Dermis blood vessel endothelial cell (primary cell): ENCODE data around the gene PAPOLG. TPM values are rescaled to one million over a fixed set of nuclear protein-coding genes. Genes with fewer than 3 reads are reported as not detected.

ENCODE experiments used
- DNase-seq: peaks from one replicate; pipeline ENCODE4 v3.0.0; 2010
- total RNA-seq: library from RNA; depleted of rRNA; stranded (reverse); fragments of >200 nt; gene quantifications from 2 replicates; pipeline ENCODE4 v1.2.3, GENCODE V29; 2014

The PAPOLG gene
- total RNA-seq: 15.1 and 19.1 TPM in 2 replicates

DNA sequence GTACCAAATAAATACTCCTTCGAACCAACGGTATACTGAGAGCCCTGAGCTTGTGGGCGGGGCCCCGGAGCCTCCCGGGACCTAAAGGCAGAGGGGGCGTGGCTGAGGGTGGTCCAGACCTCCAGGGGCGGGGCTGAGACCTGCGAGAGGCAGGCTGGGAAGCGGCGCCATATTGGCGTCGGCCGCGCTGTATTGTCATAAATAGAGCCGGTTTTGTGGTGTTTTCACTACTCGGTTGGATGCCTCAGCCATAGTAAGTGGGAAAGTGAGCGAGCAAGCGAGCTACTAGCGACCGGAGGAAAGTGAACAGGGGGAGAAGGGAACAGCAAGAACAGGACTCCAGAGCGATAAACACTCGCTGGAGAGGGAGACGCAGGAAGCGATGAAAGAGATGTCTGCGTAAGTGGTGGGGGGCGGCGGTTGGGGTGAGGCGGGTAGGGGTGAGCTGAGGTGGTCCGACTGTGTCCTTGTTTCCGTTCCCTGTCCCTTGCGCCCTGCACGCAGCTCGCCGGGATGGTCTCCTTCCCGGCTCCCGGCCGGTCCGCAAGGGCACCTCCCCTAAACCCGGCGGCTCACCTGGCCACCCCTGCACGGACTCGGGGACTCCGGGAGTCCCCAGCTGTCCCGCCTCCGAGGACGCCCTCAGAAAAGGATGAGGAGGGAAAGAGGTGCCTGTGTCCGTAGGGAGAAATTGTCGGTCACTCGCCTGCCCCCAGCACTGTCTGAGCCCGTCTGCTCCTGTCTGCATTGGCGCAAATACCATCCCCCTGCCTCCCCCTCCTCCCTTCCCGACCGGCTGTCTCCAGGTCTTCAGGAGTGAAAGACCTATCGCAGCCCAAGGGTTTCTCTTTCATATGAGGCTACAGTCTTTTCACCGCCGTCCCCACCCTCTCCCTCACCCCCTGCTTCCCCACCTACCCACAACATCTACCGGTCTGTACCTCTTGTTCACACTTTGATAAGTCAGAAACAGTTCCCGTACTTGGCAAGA, at the start of gene PAPOLG:
PAPOLG (plus strand) TSS at position 172 of the 991 bp plus-strand sequence; CDS start at position 383, 211 bp downstream.
- peak; percentile 94 for DNase-seq

DNA sequence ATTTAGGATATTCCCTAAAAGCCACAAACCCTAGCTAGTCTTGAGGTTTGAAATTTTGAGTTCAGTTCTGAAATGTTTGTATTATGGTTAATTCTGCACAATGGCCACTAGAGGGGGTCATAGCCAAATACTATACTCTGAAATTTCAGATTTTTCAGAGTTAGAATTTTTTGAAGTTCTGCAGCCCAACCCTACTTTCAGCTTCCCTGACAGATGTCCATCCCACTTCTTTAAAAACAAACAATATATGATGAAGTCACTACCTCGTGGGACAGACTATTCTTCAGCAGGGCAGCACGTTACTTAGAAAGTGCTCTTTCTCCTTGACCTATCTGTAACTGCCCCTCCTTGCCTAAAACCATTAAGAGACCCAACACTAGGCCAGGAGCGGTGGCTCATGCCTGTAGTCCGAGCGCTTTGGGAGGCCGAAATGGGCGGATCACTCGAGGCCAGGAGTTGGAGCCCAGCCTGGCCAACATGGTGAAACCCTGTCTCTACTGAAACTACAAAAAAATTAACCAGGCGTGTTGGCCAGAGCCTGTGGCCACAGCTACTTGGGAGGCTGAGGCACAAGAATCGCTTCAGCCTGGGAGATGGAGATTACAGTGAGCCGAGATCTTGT, 48.2 kb upstream of the PAPOLG start:
- DNase-seq: peak; percentile 57

DNA sequence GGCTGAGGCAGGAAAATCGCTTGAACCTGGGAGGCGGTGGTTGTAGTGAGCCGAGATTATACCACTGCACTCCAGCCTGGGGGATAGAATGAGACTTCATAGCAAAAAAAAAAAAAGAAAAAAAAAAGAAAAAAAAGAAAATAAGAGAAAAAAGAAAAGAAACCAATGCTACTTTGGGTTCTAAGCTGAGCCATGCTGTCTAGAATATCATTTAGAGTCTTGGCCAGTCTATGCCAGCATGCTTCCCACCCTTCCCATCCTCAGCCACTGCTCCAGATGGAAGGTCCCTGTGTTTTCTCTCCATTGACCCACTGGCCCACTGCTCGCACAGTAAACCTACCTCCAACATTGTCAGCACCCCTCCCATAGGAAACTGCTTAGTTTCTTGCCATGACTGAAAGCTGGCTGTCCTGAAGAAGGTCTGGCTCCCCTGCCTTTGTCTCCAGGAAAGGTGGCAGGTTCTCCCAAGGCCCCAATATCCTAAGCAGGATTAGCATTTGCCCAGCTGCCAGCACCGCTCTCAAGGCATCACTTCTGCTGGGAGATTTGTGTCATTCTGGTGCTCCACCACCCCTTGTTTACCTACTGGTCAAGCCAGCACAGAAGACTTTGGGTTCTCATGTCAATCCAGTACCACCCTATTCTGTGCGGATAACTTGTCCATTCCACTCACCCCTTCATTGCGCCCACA, 47.3 kb upstream of the PAPOLG start:
- DNase-seq: no peak

DNA sequence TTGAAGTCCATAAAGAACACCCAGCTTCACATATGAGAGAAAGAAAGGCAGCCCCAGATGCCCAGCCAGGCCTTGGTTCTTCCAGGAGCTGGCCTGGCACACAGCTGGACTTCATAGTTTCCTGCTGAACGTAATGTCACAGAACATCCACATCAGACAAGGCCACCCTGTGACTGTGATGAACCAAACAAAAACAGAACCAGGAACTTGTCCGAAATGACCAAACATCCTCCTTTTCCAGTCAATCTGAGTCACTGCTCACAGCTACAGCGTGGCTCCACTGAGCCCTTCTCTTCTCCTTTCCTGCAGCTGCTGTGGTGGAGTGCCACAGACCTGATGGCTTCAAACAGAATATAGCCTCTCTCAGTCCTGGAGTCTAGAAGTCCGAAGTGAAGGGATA, 45.4 kb upstream of the PAPOLG start:
- DNase-seq: peak; percentile 61

DNA sequence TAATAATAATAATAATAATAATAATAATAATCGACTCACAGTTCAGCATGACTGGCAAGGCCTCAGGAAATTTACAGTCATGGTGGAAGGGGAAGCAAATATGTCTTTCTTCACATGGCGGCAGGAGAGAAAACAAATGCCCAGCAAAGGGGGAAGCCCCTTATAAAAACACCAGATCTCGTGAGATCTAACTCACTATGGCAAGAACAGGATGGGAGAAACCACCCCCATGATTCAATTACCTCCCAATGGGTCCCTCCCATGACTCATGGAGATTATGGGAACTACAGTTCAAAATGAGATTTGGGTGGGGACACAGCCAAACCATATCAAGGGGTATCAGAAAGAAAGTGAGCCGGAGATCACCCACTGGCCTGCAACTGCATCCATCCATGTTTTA, 40.5 kb upstream of the PAPOLG start:
- DNase-seq: no peak

DNA sequence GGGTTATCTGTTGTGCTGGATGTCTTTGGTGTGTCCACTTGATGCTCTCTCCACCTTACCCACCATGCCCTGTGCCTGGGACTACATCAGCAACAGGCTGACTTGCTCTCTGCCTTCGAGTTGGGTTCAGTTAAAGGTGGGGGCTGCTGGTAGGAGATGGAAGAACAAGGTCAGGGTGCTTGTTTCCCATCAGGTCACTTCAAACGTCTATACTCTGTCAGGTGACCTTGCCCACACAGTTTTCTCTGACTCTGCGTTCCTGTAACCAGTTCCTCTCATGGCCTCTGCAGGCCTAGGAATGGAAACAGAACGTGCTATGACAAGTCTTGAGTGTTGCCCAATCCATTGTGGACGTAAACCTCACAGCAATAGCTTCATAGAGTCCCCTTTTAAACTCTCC, 38.4 kb upstream of the PAPOLG start:
- no peak for DNase-seq

DNA sequence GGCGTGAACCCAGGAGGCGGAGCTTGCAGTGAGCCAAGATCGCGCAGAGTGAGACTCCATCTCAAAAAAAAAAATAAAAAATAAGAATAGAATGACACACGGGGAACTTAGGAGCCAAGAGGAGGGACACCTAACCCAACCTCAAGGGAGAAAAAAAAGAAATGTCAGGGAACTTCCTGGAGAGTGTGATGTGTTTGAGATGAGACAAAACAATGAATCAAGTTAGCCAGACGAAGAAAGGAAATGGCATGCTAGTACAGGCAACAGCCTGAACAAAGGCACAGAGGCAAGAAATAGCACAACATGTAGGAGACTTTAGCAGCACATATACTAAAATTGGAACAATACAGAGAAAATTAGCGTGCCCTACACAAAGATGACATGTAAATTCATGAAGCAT, 36.7 kb upstream of the PAPOLG start:
- DNase-seq: no peak

DNA sequence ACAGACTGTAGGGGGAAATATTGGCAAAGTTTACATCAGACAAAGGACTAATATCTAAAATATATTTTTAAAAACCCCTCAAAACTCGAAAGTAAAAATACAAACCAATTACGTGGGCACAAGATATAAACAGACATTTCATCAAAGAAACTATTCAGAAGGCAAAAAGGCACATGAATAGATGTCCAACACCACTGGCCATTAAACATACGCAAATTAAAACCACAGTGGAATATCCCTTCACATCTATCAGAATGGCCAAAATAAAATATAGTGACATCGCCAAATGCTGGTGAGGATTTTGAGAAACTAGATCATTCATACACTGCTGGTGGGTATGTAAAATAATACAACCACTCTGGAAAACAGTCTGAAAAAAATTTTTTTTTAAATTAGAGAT, 30.6 kb upstream of the PAPOLG start:
- no peak for DNase-seq

DNA sequence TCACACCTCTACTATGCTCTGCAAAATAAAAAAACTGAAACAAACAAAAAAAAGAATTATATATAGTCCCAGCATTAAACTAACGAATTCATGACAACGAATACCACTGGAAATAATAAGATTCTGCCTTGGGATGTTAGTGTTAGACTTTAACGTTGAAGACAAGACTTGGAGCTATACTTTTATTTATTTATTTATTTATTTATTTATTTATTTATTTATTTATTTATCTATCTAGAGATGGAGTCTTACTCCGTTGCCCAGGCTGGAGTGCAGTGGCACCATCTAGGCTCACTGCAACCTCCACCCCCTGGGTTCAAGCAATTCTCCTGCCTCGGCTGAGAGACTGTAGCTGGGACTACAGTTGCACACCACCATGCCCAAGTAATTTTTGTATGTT, 27.2 kb upstream of the PAPOLG start:
- DNase-seq: no peak

DNA sequence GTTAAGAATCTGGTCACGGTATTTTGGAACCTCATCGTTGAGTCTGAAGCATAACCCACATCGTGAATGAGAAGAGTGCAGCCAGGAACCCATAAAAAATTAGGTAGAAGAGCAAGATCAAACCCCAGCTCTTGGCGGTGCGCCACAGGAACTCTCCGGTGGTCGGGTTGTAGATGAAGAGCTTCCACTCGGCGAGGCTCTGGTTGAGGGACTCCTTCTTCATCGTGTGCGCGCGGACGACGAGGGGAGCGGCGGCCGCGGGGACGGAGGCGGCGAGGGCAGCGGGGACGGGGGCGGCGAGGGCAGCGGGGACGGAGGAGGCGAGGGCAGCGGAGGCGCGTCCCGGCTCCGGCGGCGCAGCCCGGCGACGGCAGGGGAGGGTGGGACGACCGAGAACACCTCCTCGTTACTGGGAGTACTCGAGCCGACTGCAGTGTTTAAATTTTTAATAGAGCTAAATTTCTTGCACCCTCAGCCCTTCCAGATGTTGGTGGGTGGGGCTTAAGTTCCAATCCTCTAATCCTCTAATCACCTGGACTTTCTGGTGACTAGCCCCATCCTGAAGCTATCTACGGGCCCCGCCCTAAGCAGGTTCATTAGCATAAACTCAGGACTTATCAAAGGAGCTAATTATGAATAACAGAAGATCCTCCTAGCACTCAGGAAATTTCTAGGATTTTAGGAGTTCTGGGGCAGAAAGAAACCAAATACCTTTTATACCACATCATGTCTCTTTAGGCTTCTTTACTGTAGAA, 20.4 kb upstream of the PAPOLG start:
- no peak for DNase-seq

DNA sequence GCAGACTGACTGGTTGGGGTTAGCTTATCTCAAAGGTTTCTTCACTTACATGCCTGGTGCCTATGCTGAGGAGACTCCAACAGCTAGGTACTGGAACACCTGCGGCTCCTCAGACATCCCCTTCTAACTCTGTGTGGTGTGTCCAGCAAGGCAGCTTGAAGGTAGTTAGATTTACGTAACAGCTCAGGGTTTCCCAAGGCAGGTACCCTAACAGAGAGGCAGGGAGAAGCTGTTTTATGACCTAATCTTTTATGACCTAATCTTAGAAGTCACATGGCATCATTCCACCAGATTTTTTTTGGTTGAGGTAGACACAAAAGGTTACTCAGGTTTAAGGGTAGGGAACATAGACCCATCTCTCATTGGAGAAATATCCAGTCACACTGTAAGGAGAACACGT, 17.4 kb upstream of the PAPOLG start:
- no peak for DNase-seq

DNA sequence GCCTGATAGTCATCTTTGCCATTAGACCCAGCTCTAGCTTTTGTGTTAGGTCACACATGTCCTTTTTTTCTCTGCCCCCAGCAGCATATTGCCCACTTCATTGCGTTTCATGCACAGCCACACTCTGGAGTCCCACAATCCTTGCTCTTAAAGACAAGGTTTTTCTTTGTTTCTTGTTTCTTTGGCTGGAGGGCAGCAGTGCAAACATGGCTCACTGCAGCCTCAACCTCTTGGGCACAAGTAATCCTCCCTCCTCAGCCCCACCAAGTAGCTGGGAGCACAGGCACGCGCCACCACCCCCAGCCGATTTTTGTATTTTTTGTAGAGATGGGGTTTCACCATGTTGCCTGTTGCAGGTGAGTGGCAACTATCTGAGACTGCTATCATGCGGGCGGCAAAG, 16.9 kb upstream of the PAPOLG start:
- no peak for DNase-seq

DNA sequence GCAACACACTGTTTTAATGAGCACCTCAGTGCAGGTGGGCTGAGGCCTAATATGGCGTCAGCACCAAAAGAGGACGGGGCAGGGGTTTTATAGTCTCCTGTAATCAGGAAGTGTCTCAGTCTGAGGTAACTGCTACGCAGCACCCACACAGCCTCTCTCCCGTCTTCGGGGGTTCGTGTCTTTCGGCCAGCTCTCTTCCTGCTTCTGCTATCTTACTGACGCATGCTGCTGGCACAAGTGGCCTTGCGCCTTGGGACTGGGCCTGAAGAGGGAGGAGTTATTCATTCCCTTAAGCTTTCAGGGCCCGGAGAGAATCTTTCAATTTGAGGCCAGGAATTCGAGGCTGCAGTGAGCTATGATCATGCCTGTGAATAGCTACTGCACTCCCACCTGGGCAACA, 14.5 kb upstream of the PAPOLG start:
- DNase-seq: no peak

DNA sequence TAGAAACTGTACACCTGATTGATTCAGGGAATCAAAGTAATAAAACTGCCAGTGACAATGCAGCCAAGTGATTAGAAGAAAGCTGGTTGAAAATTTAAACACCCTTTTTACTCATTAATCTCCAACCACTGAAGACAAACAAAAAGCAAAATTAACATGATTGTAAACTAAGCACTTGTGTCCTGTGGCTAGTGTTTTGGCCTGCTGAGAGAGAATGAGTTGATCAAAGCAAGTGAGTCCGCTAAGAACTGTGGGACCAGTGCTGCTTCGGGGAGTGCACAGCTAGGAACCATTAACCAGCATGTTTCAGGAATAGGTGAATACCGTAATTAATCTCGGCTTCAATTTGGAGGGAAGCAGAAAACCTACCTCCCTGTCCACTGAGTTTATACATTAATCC, 13.6 kb upstream of the PAPOLG start:
- no peak for DNase-seq

DNA sequence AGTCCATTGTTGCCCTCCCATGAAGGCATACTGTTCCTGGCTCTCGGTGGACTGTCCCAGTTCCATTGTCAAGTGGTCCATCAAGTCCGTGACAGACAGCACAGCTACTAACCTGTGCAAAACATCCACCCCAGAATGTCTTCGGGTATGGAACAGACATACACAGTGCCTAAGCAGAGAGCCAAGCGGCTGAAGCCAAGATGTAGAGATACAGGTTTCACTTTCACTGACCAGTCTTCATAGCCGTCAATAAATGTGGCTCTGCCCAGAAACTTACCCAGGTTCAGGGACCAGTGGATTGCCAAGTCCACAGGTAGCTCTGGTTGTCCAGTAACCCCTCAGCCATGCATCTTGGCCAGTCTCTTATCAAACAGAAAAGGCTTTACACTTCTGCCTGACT, 10.7 kb upstream of the PAPOLG start:
- DNase-seq: no peak

DNA sequence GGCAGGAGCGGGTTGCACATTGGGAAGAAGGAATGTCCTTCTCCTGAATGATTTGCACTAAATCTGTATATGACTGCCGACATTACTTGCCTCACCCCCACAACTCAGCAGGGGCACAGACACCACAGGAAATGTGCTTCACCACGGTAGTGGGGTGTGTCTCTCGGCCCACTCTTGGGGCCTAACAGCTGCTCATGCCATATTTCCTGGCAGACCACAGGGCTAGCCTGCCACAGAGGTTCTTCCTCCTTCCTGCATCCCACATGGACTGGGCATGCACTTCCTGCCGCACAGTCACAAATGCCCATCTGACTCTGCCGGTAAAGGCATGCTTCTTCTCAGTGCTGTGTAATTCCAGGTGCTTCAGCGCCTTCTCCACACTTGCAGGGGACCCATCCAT, 10.3 kb upstream of the PAPOLG start:
- no peak for DNase-seq

DNA sequence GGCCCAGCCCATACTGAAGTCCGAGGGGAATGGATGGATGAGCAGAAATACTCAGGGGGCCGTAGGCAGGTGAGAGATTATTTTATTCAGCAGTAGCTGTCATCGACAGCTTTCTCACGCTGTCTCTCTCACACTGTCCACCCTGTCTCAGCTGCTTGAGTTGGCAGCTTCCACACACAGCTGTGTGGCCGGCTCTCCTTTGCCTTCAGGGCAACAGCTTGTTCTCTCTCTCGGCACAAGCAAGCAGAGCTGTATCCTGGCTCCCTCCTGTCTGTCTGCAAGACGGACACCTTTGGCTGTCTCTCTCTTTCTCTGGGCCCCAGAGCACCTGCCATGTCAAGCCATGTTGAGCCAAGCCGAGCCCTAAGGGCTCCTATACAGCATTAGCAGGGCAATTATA, 9.8 kb upstream of the PAPOLG start:
- DNase-seq: no peak

DNA sequence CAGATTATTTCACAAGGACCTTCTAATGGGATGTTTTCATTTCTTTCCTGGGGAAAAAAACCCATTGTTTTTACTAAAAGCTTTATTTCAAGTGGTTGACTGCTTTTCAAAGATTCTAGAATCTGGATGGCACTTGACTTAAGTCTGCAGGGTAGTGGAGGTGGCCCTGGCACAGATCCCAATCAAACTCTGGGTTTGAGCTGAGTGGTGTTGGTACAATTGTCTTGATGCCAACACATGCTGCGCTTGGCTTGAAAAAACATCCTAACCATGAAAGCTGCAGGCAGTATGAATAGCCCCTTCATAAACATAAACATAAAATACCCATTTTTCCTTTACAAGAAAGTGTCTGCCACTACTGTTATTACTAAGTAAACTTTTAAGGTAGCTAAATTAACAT, 3.6 kb downstream of the PAPOLG start:
- peak; percentile 14 for DNase-seq

DNA sequence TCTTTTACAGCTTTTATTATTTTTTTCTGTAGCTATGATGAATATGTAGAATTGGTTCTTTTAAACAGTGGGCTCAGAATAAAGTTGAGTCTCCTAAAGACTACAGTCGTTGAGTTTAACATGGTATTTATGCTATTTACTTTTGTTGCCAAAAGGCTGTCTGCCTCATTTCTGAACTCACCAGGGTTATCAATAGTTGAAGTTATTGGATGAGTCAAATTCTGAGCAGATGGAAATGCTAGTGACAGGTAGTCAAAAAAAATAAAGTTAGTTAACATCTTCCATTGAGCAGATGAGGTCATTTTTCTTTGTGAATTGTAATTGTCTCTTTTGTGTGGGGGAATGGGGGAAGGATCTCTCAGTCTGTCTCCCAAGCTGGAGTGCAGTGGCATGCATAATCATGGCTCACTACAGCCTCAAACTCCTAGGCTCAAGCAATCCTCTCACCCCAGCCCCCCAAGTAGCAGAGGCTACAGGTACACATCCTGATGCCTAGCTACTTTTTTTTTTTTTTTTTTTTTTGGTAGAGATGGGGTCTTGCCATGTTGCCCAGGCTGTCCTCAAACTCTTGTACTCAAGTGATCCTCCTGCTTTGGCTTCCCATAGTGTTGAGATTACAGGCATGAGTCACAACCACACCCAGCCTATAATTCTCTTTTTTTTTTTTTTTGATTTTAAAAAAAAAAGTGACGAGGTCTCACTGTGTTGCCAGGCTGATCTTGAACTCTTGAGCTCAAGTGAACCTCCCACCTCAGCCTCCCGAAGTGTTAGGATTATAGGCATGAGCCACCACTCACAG, 8.9 kb downstream of the PAPOLG start:
- DNase-seq: no peak

DNA sequence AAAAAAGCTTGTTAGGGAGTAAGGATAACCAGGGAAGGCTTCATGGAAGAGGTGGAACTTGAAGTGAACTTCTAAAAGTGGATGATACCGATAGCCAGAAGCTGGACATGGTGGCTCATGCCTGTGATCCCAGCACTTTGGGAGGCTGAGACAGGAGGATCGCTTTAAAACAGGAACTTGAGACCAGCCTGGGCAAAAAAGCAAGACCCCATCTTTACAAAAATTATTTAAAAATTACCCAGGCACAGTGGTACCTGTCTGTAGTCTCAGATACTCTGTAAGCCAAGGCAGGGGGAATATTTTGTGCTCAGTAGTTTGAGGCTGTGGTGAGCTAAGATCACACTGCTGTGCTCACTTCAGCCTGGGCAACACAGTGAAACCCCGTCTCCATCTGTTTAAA, 10.2 kb downstream of the PAPOLG start:
- DNase-seq: no peak

DNA sequence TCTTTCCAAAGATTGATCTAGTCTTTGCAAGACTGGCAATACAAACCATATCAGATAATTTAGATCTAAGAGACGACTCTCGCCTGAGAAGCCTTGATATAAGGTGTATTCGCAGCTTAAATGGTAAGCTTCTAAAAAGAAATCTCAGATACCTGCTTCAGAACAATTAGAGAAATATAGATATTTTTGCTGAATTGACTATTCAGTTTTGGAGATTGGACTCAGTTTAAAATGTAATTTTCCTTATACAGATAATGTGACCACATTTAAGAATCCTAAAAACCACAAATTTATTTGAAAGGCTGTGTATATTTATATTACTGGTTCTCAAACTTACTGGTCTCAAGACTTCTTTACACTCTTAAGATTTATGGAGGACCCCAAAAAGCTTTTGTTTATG, 15.4 kb downstream of the PAPOLG start:
- DNase-seq: no peak
